ENCODE results near the gene OR9Q2.
"Not testable (repeated sequence)": the region's sequence is repeated elsewhere in the genome, so short reads cannot be mapped to it uniquely, and the experiment has no call there.

The OR9Q2 gene

DNA sequence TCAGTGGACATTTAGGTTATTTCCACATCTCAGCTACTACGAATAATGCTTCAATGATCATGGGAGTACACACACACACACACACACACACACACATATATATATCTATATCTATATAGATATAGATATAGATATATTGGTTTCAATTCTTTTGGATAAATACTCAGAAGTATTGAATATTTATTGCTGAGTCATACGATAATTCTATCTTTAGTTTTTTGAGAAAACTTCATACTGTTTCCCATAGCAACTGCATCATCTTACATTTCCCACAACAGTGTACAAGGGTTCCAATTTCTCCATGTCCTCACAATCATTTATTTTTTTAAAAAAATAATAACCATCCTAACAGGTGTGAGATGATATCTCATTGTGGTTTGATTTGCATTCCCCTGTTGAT lies 7.1 kb downstream of the OR9Q2 start:
- Histone ChIP-seq H3K4me1 (no peaks in the 10 kb centered on the region), H3K36me3 (no peaks in the 10 kb centered on the region), H3K9me3 (peaks cover 0 to 3% (median 0%) of the 10 kb centered on the region in 3 donors), H3K27me3 (no peaks in the 10 kb centered on the region), H3K27ac (no peak overlapping the region), H3K4me3 (no peak overlapping the region)
- TF ChIP-seq, protein P1, sequence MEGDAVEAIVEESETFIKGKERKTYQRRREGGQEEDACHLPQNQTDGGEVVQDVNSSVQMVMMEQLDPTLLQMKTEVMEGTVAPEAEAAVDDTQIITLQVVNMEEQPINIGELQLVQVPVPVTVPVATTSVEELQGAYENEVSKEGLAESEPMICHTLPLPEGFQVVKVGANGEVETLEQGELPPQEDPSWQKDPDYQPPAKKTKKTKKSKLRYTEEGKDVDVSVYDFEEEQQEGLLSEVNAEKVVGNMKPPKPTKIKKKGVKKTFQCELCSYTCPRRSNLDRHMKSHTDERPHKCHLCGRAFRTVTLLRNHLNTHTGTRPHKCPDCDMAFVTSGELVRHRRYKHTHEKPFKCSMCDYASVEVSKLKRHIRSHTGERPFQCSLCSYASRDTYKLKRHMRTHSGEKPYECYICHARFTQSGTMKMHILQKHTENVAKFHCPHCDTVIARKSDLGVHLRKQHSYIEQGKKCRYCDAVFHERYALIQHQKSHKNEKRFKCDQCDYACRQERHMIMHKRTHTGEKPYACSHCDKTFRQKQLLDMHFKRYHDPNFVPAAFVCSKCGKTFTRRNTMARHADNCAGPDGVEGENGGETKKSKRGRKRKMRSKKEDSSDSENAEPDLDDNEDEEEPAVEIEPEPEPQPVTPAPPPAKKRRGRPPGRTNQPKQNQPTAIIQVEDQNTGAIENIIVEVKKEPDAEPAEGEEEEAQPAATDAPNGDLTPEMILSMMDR (IDR thresholded peaks at IDR 0.05), result no peak
- intact Hi-C loops (cut with DNase I; ENCODE audit: low total_unique reads), result no loop called here
- DNase-seq, result no peak

- Histone ChIP-seq H3K36me3 (no peaks in the 10 kb centered on the region), H3K4me1 (no peaks in the 10 kb centered on the region), H3K9me3 (peaks cover 0 to 3% (median 0%) of the 10 kb centered on the region in 3 donors), H3K27ac (no peak overlapping the region), H3K4me3 (no peak overlapping the region), H3K27me3 (no peaks in the 10 kb centered on the region)
- TF ChIP-seq, protein P1 (IDR thresholded peaks at IDR 0.05), result no peak
- intact Hi-C loops (cut with DNase I; ENCODE audit: low total_unique reads), result no loop called here
- no peak for DNase-seq
Observed at GRCh38 chr11:58199271-58199670, 10.4 kb downstream of the OR9Q2 start.

DNA sequence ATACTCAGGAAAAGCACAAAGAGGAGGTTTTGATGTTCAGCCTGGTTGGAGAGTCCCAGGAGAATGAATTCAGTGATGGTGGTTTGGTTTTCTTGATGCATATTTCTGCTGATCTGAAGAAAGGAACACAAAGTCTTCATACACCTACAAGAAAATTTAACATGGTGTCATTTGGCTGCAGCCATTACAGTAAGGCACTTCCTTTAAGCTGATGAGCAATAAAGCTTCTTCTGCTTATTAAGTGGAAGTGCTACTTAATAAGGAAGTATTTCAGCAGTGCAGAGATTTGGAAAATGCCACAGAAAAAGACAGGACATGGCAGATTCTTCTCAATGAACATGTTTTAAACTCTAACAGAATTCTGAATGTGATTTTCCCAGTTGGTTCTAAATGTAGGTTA lies 15.2 kb downstream of the OR9Q2 start, which contains the start of gene OR1S2:
OR1S2 (minus strand) TSS at position 101 of the 400 bp plus-strand sequence; CDS start at position 101, 0 bp downstream.
- TF ChIP-seq, protein P1 (IDR thresholded peaks at IDR 0.05), result no peak

GRCh38 chr11:58212420-58212819 lies 23.6 kb downstream of the OR9Q2 start, which contains the start of gene OR1S1:
Gene OR1S1, plus strand, starts transcription at chr11:58212720.
- intact Hi-C loops (cut with DNase I; ENCODE audit: low total_unique reads); H3K9me3 ChIP-seq; H3K4me3 ChIP-seq; H3K36me3 ChIP-seq; H3K4me1 ChIP-seq; H3K27me3 ChIP-seq; H3K27ac ChIP-seq; DNase-seq: not testable (repeated sequence)

More for the DNA sequence above, 15.2 kb downstream of the OR9Q2 start, which contains the start of gene OR1S2:
- H3K27me3 ChIP-seq, result no peaks in the 10 kb centered on the region
- H3K4me1 ChIP-seq, result no peaks in the 10 kb centered on the region
- intact Hi-C loops (cut with DNase I; ENCODE audit: low total_unique reads), result no loop called here
- no peaks in the 10 kb centered on the region for H3K36me3 ChIP-seq
- no peak within 1 kb of the TSS for H3K4me3 ChIP-seq
- H3K27ac ChIP-seq, result no peak within 1 kb of the TSS
- DNase-seq, result no peak
- no peaks in the 10 kb centered on the region for H3K9me3 ChIP-seq

GRCh38 chr11:58216476-58216875 lies 27.6 kb downstream of the OR9Q2 start:
- Histone ChIP-seq H3K36me3 (no peaks in the 10 kb centered on the region), H3K4me1 (no peaks in the 10 kb centered on the region), H3K27ac (no peak overlapping the region), H3K27me3 (no peaks in the 10 kb centered on the region), H3K9me3 (no peaks in the 10 kb centered on the region), H3K4me3 (no peak overlapping the region)
- intact Hi-C loops (cut with DNase I; ENCODE audit: low total_unique reads), result no loop called here
- TF ChIP-seq, protein P1 (IDR thresholded peaks at IDR 0.05), result no peak
- no peak for DNase-seq

- no peaks in the 10 kb centered on the region for H3K27me3 ChIP-seq
- H3K4me1 ChIP-seq, result no peaks in the 10 kb centered on the region
- DNase-seq, result no peak
- intact Hi-C loops (cut with DNase I; ENCODE audit: low total_unique reads), result no loop called here
- H3K27ac ChIP-seq, result no peak overlapping the region
- no peaks in the 10 kb centered on the region for H3K36me3 ChIP-seq
- no peak overlapping the region for H3K4me3 ChIP-seq
- TF ChIP-seq, protein P1 (IDR thresholded peaks at IDR 0.05), result no peak
- H3K9me3 ChIP-seq, result no peaks in the 10 kb centered on the region
Observed at GRCh38 chr11:58222721-58223120, 33.9 kb downstream of the OR9Q2 start.
